K562 (cell line): ENCODE data around the gene TEX9. TPM values are rescaled to one million over a fixed set of nuclear protein-coding genes. Genes with fewer than 3 reads are reported as not detected.

Experiments
- ATAC-seq: fragments of 200-7000 bp; cut with Tn5 transposase; 3 replicates; pipeline ENCODE4 v1.9.1; 2020; ENCODE audit warnings: moderate library complexity
- BruUV-seq: library from RNA; stranded (reverse); fragments of 400-500 nt; replicated peaks from 2 replicates; lab custom pipeline; 2021; lab: Mats Ljungman, UMichigan
- CTCF ChIA-PET: fragments of 300-600 bp; formaldehyde crosslinking; extraction: SDS; loops from one replicate; lab custom pipeline; 2021; ENCODE audit warnings: low intra/inter-chr PET ratio; lab: Yijun Ruan, JAX
- POLR2A ChIA-PET: fragments of 300-600, 350-650 bp; sonication (Branson Sonifier 250); formaldehyde crosslinking; extraction: SDS; loops from one replicate; lab custom pipeline; 2021; ENCODE audit warnings: antibody characterized with exemption, inconsistent platforms; lab: Yijun Ruan, JAX
- DNase-seq, 4 experiments: peaks; one replicate each; pipeline versions ENCODE4 v3.0.0 to v3.0.0-alpha.2; 2011 to 2018; ENCODE audit warnings: low spot score in 3 of 4, mixed read lengths in 3 of 4; ENCODE audit errors: extremely low read depth in 1 of 4
- FAIRE-seq: peaks from 2 replicates; lab custom pipeline; 2011; peaks lifted over from hg19 to GRCh38; lab: Jason Lieb, UNC
- H2AFZ ChIP-seq: 2 replicates; pipeline ENCODE4 v1.6.0; 2011; ENCODE audit warnings: low read depth, low read length, control low read depth, inconsistent platforms
- H3K27ac ChIP-seq: fragments of 200-600 bp; 3 replicates; pipeline ENCODE4 v1.8.0; 2011; ENCODE audit warnings: low read depth, mild to moderate bottlenecking, control low read depth, inconsistent platforms, low read length, moderate library complexity, mixed read lengths; ENCODE audit errors: extremely low read depth
- H3K27me3 ChIP-seq, 2 experiments: fragments of 300-600 bp in 1 of 2; 2 replicates in 1 of 2; 3 replicates in 1 of 2; pipeline versions ENCODE4 v1.6.0 to v1.8.0; 2011; ENCODE audit warnings: inconsistent platforms in 2 of 2, low read length in 2 of 2, mild to moderate bottlenecking in 1 of 2, mixed read lengths in 1 of 2, moderate library complexity in 1 of 2; ENCODE audit not compliant: control insufficient read depth in 2 of 2, insufficient read depth in 2 of 2
- H3K36me3 ChIP-seq: fragments of 300-600 bp; 3 replicates; pipeline ENCODE4 v1.8.0; 2011; ENCODE audit warnings: mild to moderate bottlenecking, low read length, inconsistent platforms; ENCODE audit not compliant: control insufficient read depth, insufficient read depth
- H3K4me1 ChIP-seq, 2 experiments: fragments of 200-600 bp in 1 of 2; replicated peaks in 1 of 2; 2 replicates in 1 of 2; 3 replicates in 1 of 2; pipeline versions ENCODE4 v1.5.1 to v1.8.0; 2011; ENCODE audit warnings: inconsistent platforms in 2 of 2, low read length in 2 of 2, mild to moderate bottlenecking in 1 of 2, mixed read lengths in 1 of 2, moderate library complexity in 1 of 2; ENCODE audit not compliant: control insufficient read depth in 2 of 2, insufficient read depth in 2 of 2
- H3K4me2 ChIP-seq: 2 replicates; pipeline ENCODE4 v1.6.1; 2011; ENCODE audit warnings: low read length, control low read depth, inconsistent platforms, mixed read lengths; ENCODE audit not compliant: insufficient read depth
- H3K4me3 ChIP-seq: fragments of 200-600 bp; sonication (generic), shearing (Covaris generic); 2 replicates; pipeline ENCODE4 v1.5.1; 2016; ENCODE audit warnings: control low read depth, inconsistent platforms
- H3K79me2 ChIP-seq: fragments of 200-600 bp; 3 replicates; pipeline ENCODE4 v1.8.0; 2011; ENCODE audit warnings: low read length, inconsistent platforms; ENCODE audit not compliant: control insufficient read depth, insufficient read depth
- H3K9ac ChIP-seq, 2 experiments: 2 replicates each; pipeline versions ENCODE4 v1.6.0 to v1.6.1; 2011; ENCODE audit warnings: low read depth in 2 of 2, low read length in 2 of 2, control low read depth in 1 of 2, inconsistent platforms in 1 of 2, mild to moderate bottlenecking in 1 of 2, mixed read lengths in 1 of 2; ENCODE audit not compliant: insufficient read depth in 1 of 2
- H3K9me1 ChIP-seq: one replicate; pipeline ENCODE4 v1.6.0; 2011; ENCODE audit warnings: inconsistent platforms, mild to moderate bottlenecking, low read length, moderate library complexity; ENCODE audit not compliant: control insufficient read depth, insufficient read depth
- H3K9me3 ChIP-seq: replicated peaks from 2 replicates; pipeline ENCODE4 v1.5.1; 2011; ENCODE audit warnings: low read depth, low read length, inconsistent platforms; ENCODE audit not compliant: control insufficient read depth, insufficient read depth
- H4K20me1 ChIP-seq: replicated peaks from 2 replicates; pipeline ENCODE4 v1.6.1; 2011; ENCODE audit warnings: low read length, inconsistent platforms, mixed read lengths; ENCODE audit not compliant: control insufficient read depth, insufficient read depth
- CEBPB ChIP-seq: fragments of 450-650 bp; IDR thresholded peaks from 2 replicates; pipeline ENCODE4 v1.6.1; 2016; ENCODE audit warnings: missing genetic modification characterization, missing compliant biosample characterization
- MEIS2 ChIP-seq: fragments of 450-650 bp; IDR thresholded peaks from 2 replicates; pipeline ENCODE4 v1.6.1; 2014; ENCODE audit warnings: mild to moderate bottlenecking; ENCODE audit not compliant: partially characterized antibody
- MYBL2 ChIP-seq, 2 experiments: fragments of 450-650 bp in 1 of 2; sonication (generic) in 1 of 2; formaldehyde crosslinking in 1 of 2; IDR thresholded peaks; 2 replicates each; pipeline versions ENCODE4 v1.6.1 to v1.8.1; 2017 to 2022; ENCODE audit warnings: borderline replicate concordance in 1 of 2, inconsistent platforms in 1 of 2, low read depth in 1 of 2, mild to moderate bottlenecking in 1 of 2, missing genetic modification reagents in 1 of 2, moderate library complexity in 1 of 2
- PBX2 ChIP-seq, 2 experiments: IDR thresholded peaks in 1 of 2; conservative IDR thresholded peaks in 1 of 2; 2 replicates each; pipeline ENCODE4 v1.6.1; 2016; ENCODE audit warnings: low read depth in 2 of 2, mild to moderate bottlenecking in 1 of 2, missing compliant biosample characterization in 1 of 2, missing genetic modification characterization in 1 of 2, moderate library complexity in 1 of 2
- PKNOX1 ChIP-seq: fragments of 450-650 bp; IDR thresholded peaks from 2 replicates; pipeline ENCODE4 v1.6.1; 2016
- TSHZ1 ChIP-seq: fragments of 250-450 bp; sonication (Bioruptor Pico); IDR thresholded peaks from 2 replicates; pipeline ENCODE4 v1.4.0; 2020; ENCODE audit warnings: mild to moderate bottlenecking, moderate library complexity
- WGBS: fragments of 100-300 bp; shearing (Covaris generic); methylation state at CpG from one replicate; pipeline ENCODE4 v1.1.6; 2016; ENCODE audit warnings: low coverage, mixed read lengths; ENCODE audit not compliant: insufficient coverage; ENCODE audit errors: missing lambda C conversion rate; 5-methylcytosine and 5-hydroxymethylcytosine counted together
- in situ Hi-C: fragments of 300-500 bp; cut with MboI; formaldehyde crosslinking; loops from 4 replicates; pipeline ENCODE4 v1.15.0; 2018; ENCODE audit warnings: inconsistent platforms, mixed read lengths
- intact Hi-C: fragments of 100-400 bp; cut with micrococcal nuclease; formaldehyde crosslinking; loops from 2 replicates; pipeline ENCODE4 v1.14.2; 2022
- polyA plus RNA-seq, 8 experiments: library from polyadenylated mRNA; depleted of rRNA in 4 of 8; stranded (reverse) in 5 of 8; unstranded in 3 of 8; fragments of >200 nt; fragmentation: Nextera tagmentation in 2 of 8; fragmentation: Illumina TruSeq in 1 of 8; extraction: Ambion mirVana in 2 of 8; extraction: Trizol in 1 of 8; gene quantifications; 2 replicates each; pipeline versions ENCODE4 v1.2.1 to v1.2.3, GENCODE V29; 2011 to 2014; ENCODE audit warnings: inconsistent platforms in 1 of 8, missing spikeins in 1 of 8
- total RNA-seq, 7 experiments: library from RNA; depleted of rRNA in 6 of 7; stranded (reverse); fragments of >200 nt in 6 of 7; fragmentation: Illumina TruSeq in 2 of 7; extraction: Trizol in 2 of 7; gene quantifications; 2 replicates each; pipeline versions ENCODE4 v1.2.1 to v1.2.3, GENCODE V29; 2011 to 2021; ENCODE audit warnings: low replicate concordance in 1 of 7

The TEX9 gene
- total and polyA plus RNA-seq, 9 of the 15 experiments (the other 6 are each of a cell fraction or from before 2014, with no cell fraction given), result 0.93 to 3.6 (median 2.4) TPM

- Histone ChIP-seq H3K36me3 (no peaks in the 10 kb centered on the region), H3K9me1 (no peaks in the 10 kb centered on the region), H3K4me3 (no peak overlapping the region), H3K4me2 (no peak overlapping the region), H3K27ac (no peak overlapping the region), H3K79me2 (no peaks in the 10 kb centered on the region), H4K20me1 (no peaks in the 10 kb centered on the region), H3K9me3 (no peaks in the 10 kb centered on the region), H2AFZ (no peak overlapping the region), H3K4me1 (peaks cover 0 to 3% of the 10 kb centered on the region in 2 experiments; a peak in 1 of 5 replicates), H3K27me3 (no peaks in the 10 kb centered on the region), H3K9ac (no peak overlapping the region)
- TF ChIP-seq CEBPB, result peak; percentile 47
- no peak for TF ChIP-seq TSHZ1 (CRISPR knock-in tag)
- no peak for TF ChIP-seq MYBL2 (IDR thresholded peaks at IDR 0.05; ENCODE audit: low read depth)
- TF ChIP-seq MYBL2 (CRISPR knock-in tag; IDR thresholded peaks at IDR 0.05; ENCODE audit: borderline replicate concordance), result no peak
- TF ChIP-seq PKNOX1, result 0 out of 2 replicates have a peak, but pooled peaks have one; percentile 20
- no peak for TF ChIP-seq PBX2 (CRISPR knock-in tag; IDR thresholded peaks at IDR 0.05; ENCODE audit: low read depth)
- peak; percentile 73 for TF ChIP-seq PBX2 (tag; conservative IDR thresholded peaks at IDR 0.05; ENCODE audit: low read depth)
- peak; percentile 76 for TF ChIP-seq MEIS2
- DNase-seq (no peak), FAIRE-seq (peak; percentile 49), ATAC-seq (no peak)
- ChIA-PET POLR2A (interaction anchor here (1.0 kb wide), 1 partner anchor 20 kb away, joined by 3 read pairs; no protein-coding TSS in a partner anchor), CTCF (no interaction called here)
- BruUV-seq, result no TSS peak
- 0% methylated on average over 1 of the region's 1 CpG for WGBS
- in situ Hi-C loops, result no loop called here
- intact Hi-C loops, result no loop called here
Observed at GRCh38 chr15:56342653-56343052, 22.6 kb upstream of the TEX9 start.
